Fibroblast of mammary gland (primary cell): ENCODE measurements around the gene SPINK4.

Source experiments
- DNase-seq: peaks from one replicate; pipeline ENCODE4 v3.0.0-alpha.2; 2010; ENCODE audit warnings: low read depth
- H3K4me3 ChIP-seq: 2 replicates; pipeline ENCODE4 v1.5.1; 2011; ENCODE audit warnings: low read depth, mild to moderate bottlenecking, low read length, moderate library complexity; ENCODE audit not compliant: control insufficient read depth
- CTCF ChIP-seq: conservative IDR thresholded peaks from 2 replicates; pipeline ENCODE4 v1.5.1; 2011; ENCODE audit warnings: low read depth, low read length, inconsistent platforms; ENCODE audit not compliant: control insufficient read depth, insufficient read depth

SPINK4 gene

GRCh38 chr9:33228606-33229005 is 11.4 kb upstream of the SPINK4 start:
- no peak overlapping the region for H3K4me3 ChIP-seq
- no peak for DNase-seq
- no peak for TF ChIP-seq CTCF

GRCh38 chr9:33229359-33230114 is 10.4 kb upstream of the SPINK4 start:
- no peak overlapping the region for H3K4me3 ChIP-seq
- no peak for DNase-seq
- peak; percentile 5 for TF ChIP-seq CTCF

- DNase-seq, result no peak
- no peak overlapping the region for H3K4me3 ChIP-seq
- no peak for TF ChIP-seq CTCF
Observed at GRCh38 chr9:33230756-33231622, 9.0 kb upstream of the SPINK4 start.

- no peak for DNase-seq
- no peak for TF ChIP-seq CTCF
- H3K4me3 ChIP-seq, result no peak overlapping the region
Observed at GRCh38 chr9:33231623-33231942, 8.4 kb upstream of the SPINK4 start.

GRCh38 chr9:33232815-33233214 is 7.2 kb upstream of the SPINK4 start:
- TF ChIP-seq CTCF, result no peak
- no peak overlapping the region for H3K4me3 ChIP-seq
- DNase-seq, result peak; percentile 46

GRCh38 chr9:33233626-33234342 is 6.2 kb upstream of the SPINK4 start:
- peak; percentile 98 for DNase-seq
- TF ChIP-seq CTCF, result no peak
- no peak overlapping the region for H3K4me3 ChIP-seq
